ENCODE measurements around the gene FMNL2.
"Not testable (repeated sequence)": the region's sequence is repeated elsewhere in the genome, so short reads cannot be mapped to it uniquely, and the experiment has no call there.

The FMNL2 gene

DNA sequence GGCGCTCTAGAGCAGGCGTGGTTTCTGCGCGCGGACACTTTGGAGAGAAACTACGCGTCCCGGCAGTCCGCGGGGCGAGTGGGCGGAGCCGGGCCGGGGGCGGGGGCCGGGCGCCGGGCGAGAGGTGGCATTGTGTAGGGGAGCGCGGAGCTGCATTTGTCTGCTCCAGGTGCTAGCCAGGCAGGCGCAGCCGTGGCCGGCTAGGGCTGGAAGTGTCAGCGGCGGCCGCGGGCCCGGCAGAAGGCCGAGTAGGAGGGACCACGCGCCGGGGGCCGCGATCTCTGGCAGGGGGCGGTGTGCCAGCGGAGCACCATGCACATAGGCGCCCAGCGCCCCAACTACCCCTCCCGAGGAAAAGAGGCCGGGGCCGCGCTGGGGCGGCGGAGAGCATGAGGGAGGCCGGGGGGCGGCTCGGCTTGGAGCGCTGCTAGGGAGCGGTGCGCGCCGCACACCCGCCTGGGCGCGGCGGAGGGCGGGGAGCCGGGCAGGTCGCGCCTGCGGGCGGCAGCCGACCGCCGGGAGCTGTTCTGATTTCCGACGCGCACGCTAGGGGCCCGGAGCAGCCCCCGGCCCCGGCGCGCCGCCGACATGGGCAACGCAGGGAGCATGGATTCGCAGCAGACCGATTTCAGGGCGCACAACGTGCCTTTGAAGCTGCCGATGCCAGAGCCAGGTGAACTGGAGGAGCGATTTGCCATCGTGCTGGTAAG, at the start of gene FMNL2:
FMNL2 (plus strand) TSS at position 159 of the 710 bp plus-strand sequence.
- peak; percentile 92 for DNase-seq

DNA sequence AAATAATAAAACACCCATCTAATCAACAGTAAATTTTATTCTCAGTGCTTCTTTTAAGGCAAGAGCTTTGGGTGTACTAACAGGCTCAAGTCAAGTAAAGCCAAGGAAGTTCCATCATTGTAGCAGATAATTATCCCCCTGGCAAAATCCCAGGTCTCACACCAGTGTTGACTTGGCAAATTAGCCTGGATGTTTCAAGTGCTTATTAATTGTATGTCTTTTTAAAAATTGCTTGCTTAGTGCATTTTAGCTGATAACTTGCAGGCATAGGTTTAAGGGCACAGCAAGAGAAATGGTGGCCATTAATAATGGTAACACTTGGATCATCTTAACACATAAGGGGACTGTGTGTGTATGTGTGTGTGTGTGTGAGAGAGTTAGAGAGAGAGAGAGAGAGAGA, 42.0 kb upstream of the FMNL2 start:
- no peak for DNase-seq

DNA sequence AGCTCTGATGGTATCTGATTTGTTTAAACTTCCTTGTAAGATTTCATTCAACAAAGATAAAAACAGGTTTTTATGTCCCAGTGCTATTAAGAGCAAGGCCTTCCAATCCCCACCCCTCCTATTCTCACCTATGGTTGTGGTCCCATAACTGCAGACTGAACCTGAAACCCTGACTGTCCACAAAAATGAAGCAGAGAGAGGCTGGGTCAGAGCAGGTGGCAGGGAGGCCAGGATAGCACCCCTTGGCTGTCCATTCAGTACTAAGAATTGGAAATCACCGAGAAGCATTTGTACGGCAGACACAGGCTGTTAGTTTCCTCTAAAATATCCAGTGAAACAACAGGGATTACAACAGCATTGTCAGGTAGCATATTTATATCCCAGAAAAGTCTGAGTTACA, 37.3 kb upstream of the FMNL2 start:
- DNase-seq = no peak

DNA sequence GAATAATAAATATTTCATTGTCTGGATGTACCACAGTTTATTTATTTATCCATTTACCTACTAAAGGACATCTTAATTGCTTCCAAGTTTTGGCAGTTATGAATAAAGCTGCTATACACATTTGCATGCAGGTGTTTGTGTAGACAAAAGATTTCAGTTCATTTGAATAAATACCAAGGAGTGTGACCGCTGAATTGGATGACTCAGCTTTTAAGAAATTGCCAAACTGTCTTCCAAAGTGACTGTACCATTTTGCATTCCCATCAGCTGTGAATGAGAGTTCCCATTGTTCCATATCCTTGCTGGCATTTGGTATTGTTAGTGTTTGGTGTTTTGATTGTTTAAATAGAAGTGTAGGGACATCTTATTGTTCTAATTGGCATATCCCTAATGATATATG, 36.2 kb upstream of the FMNL2 start:
- no peak for DNase-seq

DNA sequence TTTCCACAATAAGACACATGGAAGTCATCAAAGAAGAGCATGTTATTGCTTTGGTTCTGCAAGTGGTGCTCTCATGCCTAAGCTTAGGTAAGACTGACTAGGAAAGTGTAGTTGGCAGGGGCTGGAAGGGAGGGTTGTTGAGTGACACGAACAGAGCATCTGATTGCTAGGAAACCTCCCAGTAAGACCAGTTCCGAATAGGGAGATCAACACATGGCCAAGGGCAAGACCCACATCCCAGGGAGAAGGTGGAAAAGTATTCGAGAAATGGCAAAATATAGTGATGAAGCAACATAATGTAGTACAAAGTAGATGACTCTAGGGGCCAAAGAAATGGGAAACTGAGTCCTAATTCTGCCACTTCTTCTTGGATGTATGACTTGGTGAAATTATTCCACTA, 33.8 kb upstream of the FMNL2 start:
- no peak for DNase-seq

DNA sequence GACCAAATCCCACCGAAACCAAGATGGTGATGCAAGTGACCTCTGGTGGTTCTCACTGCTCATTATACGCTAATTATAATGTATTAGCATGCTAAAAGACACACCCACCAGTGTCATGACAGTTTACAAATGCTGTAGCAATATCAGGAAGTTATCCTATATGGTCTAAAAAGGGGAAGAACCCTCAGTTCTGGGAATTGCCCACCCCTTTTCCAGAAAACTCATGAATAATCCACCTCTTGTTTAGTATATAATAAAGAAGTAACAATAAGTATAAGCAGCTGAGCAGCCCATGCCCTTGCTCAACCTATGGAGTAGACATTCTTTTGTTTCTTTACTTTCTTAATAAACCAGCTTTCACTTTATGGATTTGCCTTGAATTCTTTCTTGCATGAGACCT, 31.0 kb upstream of the FMNL2 start:
- no peak for DNase-seq

DNA sequence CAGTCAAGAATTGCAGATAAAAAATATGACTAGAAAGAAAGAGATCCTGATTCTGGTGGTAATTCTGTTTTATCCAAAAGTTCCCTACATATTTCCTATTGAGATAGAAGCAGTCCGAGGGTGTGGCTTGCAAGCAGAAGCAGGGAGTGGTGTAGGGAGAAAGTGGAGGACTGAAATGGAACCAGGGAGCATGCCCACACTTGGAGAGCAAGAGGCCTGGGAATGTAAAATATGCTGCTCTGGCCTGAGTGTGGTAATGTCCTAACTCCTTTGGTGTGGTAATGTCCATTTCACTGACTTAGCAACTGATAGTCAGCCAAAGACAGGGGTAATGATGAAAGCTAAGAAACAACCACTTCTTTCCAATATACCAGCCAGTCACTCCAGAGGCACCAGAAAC, 30.1 kb upstream of the FMNL2 start:
- no peak for DNase-seq

DNA sequence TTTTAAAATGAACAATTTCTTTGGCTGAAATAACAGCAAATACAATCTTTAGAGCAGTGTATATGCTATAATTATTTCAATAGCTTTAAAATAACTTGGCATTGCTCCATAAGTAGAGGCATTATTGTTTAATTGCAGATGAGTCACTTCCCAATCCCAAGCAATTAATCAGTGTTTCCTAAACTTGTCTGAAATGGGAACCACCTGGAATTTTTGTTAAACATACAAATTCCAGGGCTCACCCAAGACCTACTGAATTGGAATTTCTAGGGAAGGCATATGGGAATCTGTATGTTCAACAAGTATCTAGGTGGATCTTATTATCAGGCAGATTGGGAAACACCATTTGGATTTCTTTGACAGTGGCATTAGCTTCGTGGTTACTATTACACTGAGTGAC, 27.1 kb upstream of the FMNL2 start:
- no peak for DNase-seq

DNA sequence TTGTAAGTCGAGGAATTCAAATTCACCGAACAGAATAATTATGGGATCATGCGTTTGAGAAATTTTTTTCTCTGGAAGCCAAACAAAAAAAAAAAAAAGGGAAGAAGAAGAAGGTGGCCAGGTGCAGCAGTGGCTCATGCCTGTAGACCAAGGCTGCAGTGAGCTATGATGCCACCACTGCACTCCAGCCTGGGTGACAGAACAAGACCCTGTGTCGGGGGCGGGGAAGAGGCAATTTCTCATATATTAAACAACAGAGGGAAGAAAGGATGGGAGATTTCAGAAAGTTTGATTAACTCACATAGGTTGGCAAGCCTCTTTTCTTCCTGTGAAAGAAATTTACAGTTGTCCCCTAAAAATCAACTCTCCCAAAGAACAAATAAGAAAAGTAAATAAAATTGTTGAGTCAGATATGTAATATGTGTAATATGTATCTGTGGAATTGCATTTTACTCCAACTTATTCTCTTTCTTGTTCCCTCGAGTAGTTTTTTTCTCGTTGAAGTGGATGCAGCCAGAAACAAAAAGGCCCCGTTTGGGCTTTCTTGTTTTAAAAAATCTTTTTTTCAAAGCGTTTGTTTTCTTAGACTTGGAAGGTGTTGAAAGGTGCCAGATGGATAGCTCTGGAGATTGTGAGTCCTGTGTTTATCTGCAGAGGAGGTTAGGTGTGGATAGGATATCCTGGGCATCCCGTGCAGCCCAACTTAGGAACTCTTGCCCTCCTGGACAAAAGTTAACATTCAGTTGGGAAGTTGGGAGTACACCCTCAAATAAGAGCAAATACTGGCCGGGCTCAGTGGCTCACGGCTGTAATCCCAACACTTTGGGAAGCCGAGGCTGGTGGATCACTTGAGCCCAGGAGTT, 25.4 kb upstream of the FMNL2 start:
- no peak for DNase-seq

DNA sequence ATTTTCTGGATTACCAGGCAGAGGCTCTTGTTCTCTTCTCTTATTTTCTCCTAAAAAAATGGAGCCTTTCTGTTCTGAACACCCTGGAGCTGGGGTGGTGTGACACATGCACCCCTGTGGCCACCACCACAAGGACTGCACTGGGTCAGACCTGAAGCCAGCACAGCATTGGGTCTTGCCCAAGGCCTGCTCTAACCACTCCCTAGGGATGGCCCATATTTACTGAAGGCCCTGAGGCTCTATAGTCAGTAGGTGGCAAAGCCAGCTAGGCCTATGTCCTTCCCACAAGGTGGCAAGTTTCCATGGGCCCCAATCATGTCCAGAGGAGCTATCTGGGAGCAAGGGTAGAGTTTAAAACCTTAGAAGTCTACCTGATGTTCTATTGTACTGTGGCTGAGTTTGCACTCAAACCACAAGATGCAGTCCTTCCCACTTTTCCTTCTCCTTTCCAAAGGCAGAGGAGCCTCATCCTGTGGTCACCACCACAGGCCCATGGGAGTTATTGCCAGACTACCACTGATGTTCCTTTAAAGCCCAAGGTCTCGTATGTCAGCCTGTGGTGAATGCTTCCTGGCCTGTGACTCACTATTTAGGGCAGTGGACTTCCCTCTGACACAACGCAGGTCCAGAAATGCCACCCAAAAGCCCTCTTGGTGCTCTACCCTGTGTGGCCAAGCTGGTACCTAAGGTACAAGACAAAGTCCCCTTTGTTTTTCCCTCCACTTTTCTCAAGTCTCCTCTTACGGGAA, 15.0 kb upstream of the FMNL2 start:
- no peak for DNase-seq

DNA sequence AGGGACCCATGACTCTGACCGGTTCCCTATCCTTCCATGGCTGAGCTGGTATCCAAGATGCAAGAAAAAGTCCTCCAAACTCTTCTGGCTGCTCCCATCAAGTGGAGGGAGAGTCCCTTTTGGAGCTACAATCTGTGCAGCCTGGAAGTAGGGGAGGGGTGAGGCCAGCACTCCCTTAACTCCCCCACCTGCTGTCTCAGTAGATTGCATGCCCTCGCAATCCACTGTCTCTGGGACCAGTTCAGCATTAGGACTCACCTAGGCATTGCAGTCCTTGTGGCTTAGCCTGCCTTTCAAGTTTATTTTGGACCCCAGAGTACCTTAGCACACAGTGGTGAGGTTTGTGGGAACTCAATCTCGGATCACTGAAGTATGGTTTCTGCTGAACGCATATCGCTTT, 14.2 kb upstream of the FMNL2 start:
- no peak for DNase-seq

DNA sequence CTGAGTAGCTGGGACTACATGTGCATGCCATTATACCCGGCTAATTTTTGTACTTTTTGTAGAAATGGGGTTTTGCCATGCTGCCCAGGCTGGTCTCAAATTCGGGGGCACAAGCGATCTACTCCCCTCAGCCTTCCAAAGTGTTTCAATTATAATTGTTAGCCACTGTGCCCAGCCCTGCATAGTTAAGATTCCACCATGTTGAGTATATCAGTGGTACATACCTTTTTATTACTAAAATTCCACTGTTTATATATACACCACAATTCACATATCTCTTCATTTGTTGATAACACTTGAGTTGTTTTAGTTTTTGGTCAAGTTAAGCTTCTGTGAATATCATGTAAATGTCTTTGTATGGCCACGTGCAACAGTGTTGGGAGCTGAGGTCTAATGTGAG, 12.8 kb upstream of the FMNL2 start:
- no peak for DNase-seq

DNA sequence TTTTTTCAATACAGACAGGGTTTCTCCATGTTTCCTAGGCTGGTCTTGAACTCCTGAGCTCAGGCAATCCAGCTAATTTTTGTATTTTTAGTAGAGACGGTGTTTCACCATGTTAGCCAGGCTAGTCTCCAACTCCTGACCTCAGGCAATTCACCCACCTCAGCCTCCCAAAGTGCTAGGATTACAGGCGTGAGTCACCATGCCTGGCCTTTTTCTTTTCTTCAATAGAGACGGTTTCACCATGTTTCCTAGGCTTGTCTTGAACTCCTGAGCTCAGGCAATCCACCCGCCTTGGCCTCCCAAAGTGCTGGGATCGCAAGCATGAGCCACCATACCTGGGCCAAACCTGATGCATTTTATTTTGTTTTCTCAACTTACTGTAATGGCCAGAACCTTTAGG, 9.8 kb upstream of the FMNL2 start:
- not testable (repeated sequence) for DNase-seq

DNA sequence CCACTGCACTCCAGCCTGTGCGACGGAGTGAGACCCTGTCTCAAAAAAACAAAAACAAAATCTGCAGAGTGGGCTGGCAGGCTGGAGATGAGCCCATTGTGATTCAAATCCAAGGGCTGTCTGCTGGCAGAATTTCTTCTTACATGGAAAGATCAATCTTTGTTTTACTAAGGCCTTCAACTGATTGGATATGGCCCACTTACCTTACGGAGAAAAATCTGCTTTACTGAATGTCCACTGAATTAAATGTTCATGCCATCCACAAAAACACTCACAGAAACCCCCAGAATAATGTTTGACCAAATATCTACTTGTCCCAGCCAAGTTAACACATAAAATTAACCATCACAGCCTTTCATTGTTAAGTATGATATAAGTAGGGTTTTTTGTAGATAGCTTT, 8.3 kb upstream of the FMNL2 start:
- no peak for DNase-seq

DNA sequence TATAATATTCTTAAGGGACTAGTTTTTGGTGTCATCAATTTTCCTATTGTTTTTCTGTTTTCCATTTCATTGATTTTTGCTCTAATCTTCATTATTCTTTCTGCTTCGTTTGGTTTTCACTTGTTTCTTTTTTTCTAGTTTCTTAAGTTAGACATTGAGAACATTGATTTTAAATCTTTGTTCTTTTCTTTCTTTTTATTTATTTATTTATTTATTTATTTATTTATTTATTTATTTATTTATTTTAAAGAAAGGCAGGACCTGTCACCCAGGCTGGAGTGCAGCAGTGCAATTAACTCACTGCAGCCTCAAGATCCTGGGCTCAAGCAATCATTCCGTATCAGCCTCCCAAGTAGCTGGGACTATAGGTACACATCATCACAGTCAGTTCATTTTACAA, 7.0 kb upstream of the FMNL2 start:
- no peak for DNase-seq

DNA sequence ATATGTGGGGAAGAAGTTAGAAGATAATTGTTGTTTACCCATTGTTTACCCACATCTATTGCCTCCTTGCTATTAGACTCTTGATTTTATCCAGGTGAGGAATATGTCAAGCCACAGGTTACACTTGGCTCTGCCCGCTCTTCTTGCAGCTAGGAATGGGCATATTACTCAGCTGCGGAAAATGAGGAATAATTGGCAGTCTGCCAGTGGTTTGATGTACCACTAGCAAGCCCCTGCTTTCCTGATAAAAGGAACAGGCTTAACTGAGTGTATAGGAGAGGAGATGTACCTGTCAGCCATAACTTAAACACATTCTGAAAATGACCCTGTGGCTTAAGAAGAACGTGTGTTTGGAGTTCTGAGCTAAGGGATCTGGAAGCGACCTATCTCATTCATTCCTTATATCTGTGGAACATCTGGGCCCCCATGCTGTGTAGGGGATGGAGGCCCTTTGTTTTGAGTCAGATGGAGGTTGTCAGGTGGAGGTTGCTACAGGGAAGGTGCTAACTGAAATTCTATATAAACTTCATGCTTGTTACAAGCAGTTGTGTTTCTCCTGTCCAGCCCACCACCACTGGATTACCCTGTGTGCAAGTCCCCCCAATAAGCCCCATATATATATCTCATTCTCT, 4.6 kb upstream of the FMNL2 start:
- no peak for DNase-seq

DNA sequence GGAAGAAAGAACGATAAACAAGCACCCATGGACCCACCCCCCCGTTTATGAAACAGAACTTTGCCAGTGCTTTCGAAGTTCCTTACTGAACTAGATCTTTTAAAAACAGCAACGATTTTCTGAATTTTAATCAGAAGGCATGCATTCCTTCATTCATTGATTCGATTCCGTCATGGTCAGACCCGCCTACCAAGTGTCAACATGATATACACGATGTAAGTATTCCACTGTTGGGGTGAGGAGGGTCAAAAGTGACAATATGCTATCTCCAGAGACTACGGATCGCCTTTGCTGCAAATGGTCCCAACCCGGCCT, 316 bp upstream of the FMNL2 start:
- no peak for DNase-seq

DNA sequence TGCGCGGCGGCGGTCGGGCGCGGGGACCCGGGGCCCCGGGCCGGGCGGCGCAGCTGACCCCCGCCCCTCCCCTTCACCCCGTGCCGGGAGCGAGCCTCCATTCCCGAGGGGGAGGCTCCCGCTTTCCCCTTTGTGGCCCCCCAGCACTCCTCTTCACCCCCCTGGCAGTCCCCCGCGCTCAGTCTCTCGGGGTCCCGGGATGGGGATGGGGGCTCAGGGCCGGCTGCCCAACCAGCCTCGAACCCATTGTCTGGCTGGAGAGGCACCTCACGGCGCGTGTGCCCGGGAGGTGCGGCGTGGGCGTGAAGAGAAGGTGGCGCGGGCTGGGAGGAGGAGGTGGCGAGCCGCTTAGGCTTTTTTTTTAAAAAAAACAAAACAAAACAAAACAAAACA, 748 bp downstream of the FMNL2 start:
- no peak for DNase-seq

DNA sequence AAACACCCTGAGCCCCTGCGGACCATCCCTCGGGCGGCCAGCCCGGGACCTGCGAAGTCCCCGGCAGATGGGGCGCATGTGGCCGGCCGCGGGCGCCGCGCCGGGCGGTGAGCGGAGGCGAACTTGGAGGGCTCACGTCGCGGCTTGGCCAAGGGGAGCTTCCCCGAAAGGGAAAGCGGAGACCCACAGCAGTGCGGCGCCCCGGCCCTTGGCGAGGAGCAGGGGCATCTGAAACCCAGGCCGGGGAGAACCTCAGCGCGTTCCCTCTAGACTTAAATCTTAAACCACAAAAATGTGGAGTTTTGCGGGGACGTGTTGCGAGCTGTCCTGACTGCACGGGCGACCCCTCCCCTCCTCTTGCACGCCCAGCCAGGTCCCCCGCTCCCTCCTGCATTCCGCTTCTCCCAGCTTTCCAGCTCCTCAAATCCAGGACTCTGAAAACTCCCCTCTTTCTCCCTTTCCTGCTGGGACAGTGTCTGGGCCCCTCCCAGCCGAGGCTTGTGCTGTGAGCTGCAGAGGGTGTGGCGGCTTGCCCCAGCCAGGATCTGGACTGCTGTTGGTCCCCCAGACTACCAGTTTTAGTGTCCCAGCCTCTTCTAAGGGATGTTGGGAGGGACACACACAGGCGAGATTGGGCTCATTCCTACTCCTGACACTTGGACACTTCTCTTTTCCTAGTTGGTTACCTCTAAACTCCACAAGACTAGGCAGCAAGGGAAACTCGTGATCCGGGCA, 1.3 kb downstream of the FMNL2 start:
- DNase-seq = peak; percentile 63

DNA sequence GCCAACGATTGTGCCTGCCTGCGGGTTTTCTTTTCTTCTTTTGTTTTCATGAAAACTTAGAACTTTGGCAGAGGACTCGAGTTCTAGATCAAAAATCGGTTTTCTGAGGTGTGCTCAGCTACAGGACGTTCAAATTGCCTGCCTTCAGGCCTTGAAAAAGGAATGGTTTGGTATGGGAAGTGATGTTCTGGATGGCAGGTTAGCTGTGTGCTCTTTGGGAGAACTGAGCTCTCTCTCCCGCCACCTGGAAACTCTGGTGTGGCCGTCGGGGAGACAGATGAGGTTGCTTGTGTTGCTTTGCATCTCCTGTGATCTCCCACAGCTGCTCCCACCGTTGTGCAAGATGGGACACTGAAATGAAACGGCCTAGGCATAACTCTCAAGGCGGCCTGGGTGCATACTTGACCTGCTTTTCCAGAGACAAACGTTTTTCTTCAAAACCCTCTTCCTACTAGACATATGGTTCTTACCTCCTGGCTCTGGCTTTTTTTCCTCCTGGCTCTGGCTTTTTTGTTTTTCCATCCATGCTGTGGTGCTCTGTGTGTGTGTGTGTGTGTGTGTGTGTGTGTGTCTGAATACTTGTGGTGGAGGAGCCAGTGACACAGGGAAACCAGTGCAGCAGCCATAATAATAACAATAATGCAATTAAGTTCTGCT, 2.0 kb downstream of the FMNL2 start:
- DNase-seq = peak; percentile 35

DNA sequence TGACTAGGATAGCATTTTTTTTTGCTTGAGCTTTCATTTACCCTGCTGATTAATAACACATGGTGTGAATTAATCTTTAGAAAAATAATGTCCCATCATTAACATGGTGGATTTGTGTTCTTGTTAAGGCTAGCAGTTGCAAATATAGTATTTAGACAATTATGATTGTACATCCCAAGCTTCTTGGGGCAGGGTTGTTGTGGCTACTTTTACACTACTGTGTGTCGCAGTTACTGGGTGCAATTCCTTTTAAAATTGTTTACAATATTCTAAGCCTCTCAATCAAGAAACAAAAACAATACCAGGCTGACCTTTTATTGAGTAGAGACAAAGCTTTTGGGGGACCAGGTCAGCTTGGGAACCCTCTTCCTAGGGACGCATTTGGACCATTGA, 2.5 kb downstream of the FMNL2 start:
- DNase-seq = no peak

DNA sequence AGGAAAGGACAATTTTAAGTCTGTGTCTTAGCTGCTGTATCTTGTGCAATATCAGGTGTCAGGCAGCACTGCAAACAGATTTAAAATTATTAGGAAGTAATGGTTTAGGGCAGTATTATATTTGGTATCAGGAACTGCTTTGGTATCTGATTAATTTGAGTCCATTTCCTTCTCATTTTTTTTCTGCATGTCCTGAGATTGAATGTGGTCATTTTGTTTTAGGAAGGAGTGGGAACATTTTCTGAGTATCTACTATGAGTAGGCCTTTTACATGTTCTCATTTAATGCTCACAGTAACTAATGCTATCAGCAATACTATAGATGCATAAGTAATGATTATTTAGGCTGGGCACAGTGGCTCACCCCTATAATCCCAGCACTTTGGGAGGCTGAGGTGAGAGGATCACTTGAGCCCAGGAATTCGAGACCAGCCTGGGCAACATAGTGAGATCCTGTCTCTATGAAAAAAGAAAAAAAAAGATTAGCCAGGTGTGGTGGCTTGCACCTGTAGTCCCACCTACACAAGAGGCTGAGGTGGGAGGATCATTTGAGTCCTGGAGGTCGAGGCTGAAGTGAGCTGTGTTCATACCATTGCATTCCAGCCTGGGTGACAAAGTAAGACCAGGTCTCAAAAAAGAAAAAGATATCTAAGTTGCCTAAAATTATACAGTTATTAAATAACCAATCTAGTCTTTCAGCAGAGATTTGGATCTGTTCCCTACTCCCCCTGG, 4.7 kb downstream of the FMNL2 start:
- DNase-seq = no peak

All from RPMI8226 (cell line).